Measurements from ENCODE around the gene DAP3.
"Not testable (repeated sequence)": the region's sequence is repeated elsewhere in the genome, so short reads cannot be mapped to it uniquely, and the experiment has no call there.

Gene DAP3

DNA sequence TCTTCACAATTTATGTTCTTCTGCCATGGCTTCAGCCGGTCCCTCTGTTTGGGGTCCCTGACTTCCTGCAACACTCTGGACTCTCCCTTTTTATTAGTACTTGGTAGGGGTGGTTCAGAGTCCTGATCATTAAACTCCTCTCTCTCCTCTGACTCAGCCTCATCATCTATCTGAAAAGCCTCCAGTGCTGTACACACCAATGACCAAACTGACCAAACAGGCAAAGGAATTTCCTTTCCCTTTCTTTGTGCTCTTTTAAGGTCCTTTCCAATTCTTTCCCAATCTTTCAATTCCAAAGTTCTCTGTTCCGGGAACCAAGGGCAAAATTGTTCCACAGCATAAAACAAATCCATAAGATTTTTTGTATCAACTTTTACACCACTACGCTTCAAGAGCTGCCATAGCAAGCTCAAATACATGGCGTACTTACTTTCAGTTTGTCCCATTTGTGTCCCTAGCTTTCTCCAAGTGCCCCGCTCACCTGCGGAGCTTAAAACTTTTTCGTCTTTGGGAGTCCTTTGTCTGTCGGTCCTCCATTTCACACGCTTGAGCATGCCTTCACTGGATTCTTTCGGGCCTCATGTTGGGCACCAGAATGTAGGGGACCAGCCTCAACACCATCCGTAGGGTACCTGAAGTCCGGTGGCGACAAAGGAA lies 9.6 kb downstream of the DAP3 start:
- no peak overlapping the region for H3K4me3 ChIP-seq (ENCODE audit: low read depth, low read length)
- H3K4me1 ChIP-seq (ENCODE audit: control insufficient read depth, insufficient read depth, low read length, unreplicated experiment), result peaks cover 11% of the 10 kb centered on the region
- H3K27ac ChIP-seq (ENCODE audit: low read depth, low read length), result peak overlapping the region; percentile 31; the same call in 1 of the 2 replicates
- peaks cover 9% of the 10 kb centered on the region for H3K36me3 ChIP-seq (ENCODE audit: insufficient read depth, low read length)
- H3K27me3 ChIP-seq (ENCODE audit: insufficient read depth, low read length), result no peaks in the 10 kb centered on the region
- H2AFZ ChIP-seq (ENCODE audit: low read length, unreplicated experiment), result no peak overlapping the region
- peaks cover 70% of the 10 kb centered on the region for H3K79me2 ChIP-seq (ENCODE audit: control insufficient read depth, insufficient read depth, low read length, unreplicated experiment)

DNA sequence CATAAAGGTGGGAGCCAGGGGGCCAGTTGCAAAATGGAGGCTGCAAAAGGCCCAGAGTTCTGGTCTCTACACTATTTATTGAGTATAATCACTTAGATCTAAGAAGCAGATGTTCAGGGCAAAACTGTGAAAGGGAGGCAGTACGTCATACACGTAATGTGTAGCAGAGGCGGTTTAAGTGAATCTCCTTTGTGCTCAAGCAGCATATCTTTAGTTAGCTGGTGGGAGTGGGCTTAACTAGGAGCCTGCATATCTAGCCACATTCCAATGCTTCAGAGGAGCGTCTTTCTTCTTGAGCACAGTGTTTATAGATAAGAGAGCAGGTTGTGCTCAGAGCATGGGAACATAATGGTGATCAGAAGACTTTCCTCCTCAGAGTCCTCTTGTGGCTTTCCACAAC lies 10.2 kb downstream of the DAP3 start:
- Histone ChIP-seq H3K4me1 (ENCODE audit: control insufficient read depth, insufficient read depth, low read length, unreplicated experiment) (peaks cover 11% of the 10 kb centered on the region), H3K79me2 (ENCODE audit: control insufficient read depth, insufficient read depth, low read length, unreplicated experiment) (peaks cover 70% of the 10 kb centered on the region)
- H3K36me3 ChIP-seq (ENCODE audit: insufficient read depth, low read length); H3K27ac ChIP-seq (ENCODE audit: low read depth, low read length); H2AFZ ChIP-seq (ENCODE audit: low read length, unreplicated experiment); H3K27me3 ChIP-seq (ENCODE audit: insufficient read depth, low read length); H3K4me3 ChIP-seq (ENCODE audit: low read depth, low read length): not testable (repeated sequence)

DNA sequence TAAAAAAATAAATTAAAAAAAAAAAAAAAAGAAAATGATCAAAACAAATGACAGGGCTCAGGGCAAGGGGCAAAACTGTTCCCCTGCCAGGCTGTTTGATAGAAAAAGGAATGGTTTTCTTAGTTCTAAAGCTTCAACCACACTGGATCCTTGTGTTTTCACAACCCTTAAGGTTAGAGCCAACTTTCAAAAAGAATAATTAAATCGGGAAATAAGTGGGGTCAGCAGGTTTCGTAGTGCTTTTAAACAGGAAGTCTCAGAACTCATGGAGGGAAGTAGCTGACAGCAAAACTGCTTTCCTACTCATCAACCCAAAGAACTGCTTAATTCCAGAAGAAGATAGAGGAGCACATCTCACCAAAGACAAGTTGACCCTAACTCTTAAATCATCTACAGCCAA lies 12.8 kb downstream of the DAP3 start:
- H2AFZ ChIP-seq (ENCODE audit: low read length, unreplicated experiment); H3K4me3 ChIP-seq (ENCODE audit: low read depth, low read length); H3K27ac ChIP-seq (ENCODE audit: low read depth, low read length); H3K27me3 ChIP-seq (ENCODE audit: insufficient read depth, low read length); H3K36me3 ChIP-seq (ENCODE audit: insufficient read depth, low read length): not testable (repeated sequence)
- Histone ChIP-seq H3K79me2 (ENCODE audit: control insufficient read depth, insufficient read depth, low read length, unreplicated experiment) (peaks cover 63% of the 10 kb centered on the region), H3K4me1 (ENCODE audit: control insufficient read depth, insufficient read depth, low read length, unreplicated experiment) (peaks cover 19% of the 10 kb centered on the region)

DNA sequence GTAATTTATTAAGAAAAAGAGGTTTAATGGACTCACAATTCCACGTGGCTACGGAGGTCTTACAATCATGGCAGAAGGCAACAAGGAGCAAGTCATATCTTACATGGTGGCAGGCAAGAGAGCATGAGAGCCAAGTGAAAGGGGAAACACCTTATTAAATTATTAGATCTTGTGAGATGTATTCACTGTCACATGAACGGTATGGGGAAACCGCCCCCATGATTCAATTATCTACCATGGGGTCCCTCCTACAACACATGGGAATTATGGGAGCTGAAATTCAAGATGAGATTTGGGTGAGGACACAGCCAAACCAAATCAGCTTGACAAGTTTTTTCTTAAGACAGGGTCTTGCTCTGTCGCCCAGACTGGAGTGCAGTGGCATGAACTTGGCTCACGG lies 14.3 kb downstream of the DAP3 start:
- no peaks in the 10 kb centered on the region for H3K36me3 ChIP-seq (ENCODE audit: insufficient read depth, low read length)
- H3K27me3 ChIP-seq (ENCODE audit: insufficient read depth, low read length), result no peaks in the 10 kb centered on the region
- H2AFZ ChIP-seq (ENCODE audit: low read length, unreplicated experiment), result no peak overlapping the region
- H3K4me3 ChIP-seq (ENCODE audit: low read depth, low read length), result no peak overlapping the region
- peaks cover 65% of the 10 kb centered on the region for H3K79me2 ChIP-seq (ENCODE audit: control insufficient read depth, insufficient read depth, low read length, unreplicated experiment)
- H3K4me1 ChIP-seq (ENCODE audit: control insufficient read depth, insufficient read depth, low read length, unreplicated experiment), result peaks cover 14% of the 10 kb centered on the region
- no peak overlapping the region for H3K27ac ChIP-seq (ENCODE audit: low read depth, low read length)

DNA sequence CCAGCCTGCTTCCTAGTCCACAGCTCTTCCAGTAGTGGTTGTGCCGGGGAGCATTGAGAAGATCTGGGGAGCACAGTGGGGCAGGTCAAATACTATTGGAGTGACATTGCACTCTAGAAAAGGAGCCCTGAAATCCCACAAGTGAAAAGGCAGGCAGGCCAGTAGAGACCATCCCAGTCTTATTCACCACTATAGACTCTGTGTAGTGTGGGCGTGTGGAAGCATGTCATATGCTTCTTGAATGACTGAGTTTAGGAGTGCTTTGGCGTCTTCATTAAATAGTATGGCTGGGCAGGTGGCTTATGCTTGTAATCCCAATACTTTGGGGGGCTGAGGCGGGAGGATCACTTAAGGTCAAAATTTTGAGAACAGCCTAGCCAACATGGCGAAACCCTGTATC lies 15.5 kb downstream of the DAP3 start:
- not testable (repeated sequence) for H3K36me3 ChIP-seq (ENCODE audit: insufficient read depth, low read length); H3K27ac ChIP-seq (ENCODE audit: low read depth, low read length); H3K27me3 ChIP-seq (ENCODE audit: insufficient read depth, low read length); H2AFZ ChIP-seq (ENCODE audit: low read length, unreplicated experiment); H3K4me1 ChIP-seq (ENCODE audit: control insufficient read depth, insufficient read depth, low read length, unreplicated experiment); H3K4me3 ChIP-seq (ENCODE audit: low read depth, low read length)
- H3K79me2 ChIP-seq (ENCODE audit: control insufficient read depth, insufficient read depth, low read length, unreplicated experiment), result peaks cover 60% of the 10 kb centered on the region

DNA sequence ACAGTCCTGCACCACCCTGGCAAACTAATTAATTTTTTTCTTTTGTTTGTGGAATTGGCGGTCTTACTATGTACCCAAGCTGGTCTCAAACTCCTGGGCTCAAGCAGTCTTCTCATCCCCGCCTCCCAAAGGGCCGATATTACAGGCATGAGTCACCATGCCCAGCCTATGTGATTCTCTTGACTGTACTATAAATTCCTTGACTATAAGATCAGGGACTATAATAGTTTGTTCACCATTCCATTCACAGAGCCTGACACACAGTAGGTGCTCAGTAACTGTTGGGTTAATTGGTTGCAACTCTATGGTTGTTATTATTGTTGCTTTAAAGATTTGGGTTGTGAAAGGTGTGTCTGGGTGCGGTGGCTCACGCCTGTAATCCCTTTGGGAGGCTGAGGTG lies 17.2 kb downstream of the DAP3 start:
- no peak overlapping the region for H2AFZ ChIP-seq (ENCODE audit: low read length, unreplicated experiment)
- peaks cover 50% of the 10 kb centered on the region for H3K79me2 ChIP-seq (ENCODE audit: control insufficient read depth, insufficient read depth, low read length, unreplicated experiment)
- H3K27ac ChIP-seq (ENCODE audit: low read depth, low read length), result no peak overlapping the region
- peaks cover 8% of the 10 kb centered on the region for H3K36me3 ChIP-seq (ENCODE audit: insufficient read depth, low read length)
- no peak overlapping the region for H3K4me3 ChIP-seq (ENCODE audit: low read depth, low read length)
- peaks cover 8% of the 10 kb centered on the region for H3K4me1 ChIP-seq (ENCODE audit: control insufficient read depth, insufficient read depth, low read length, unreplicated experiment)
- H3K27me3 ChIP-seq (ENCODE audit: insufficient read depth, low read length), result no peaks in the 10 kb centered on the region

DNA sequence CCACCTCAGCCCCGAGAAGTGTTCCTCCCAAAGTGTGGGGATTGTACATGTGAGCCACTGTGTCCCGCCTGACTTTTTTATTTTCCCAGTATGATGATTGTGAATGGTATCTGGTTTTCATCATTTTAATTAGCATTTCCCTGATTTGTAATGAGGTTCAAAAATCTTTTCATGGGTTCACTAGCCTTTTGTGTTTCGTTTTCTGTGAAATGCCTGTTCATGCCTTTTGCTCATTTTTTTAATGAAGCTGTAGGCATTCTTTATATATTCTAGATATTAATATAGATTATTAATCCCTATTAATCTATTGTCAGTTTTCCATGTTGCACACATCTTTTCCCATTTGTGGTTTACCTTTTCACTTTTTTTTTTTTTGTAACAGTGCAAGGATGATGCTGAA lies 20.5 kb downstream of the DAP3 start:
- Histone ChIP-seq H3K79me2 (ENCODE audit: control insufficient read depth, insufficient read depth, low read length, unreplicated experiment) (peaks cover 38% of the 10 kb centered on the region), H3K27ac (ENCODE audit: low read depth, low read length) (no peak overlapping the region), H3K27me3 (ENCODE audit: insufficient read depth, low read length) (no peaks in the 10 kb centered on the region), H3K4me3 (ENCODE audit: low read depth, low read length) (no peak overlapping the region), H2AFZ (ENCODE audit: low read length, unreplicated experiment) (no peak overlapping the region), H3K4me1 (ENCODE audit: control insufficient read depth, insufficient read depth, low read length, unreplicated experiment) (peaks cover 8% of the 10 kb centered on the region), H3K36me3 (ENCODE audit: insufficient read depth, low read length) (peaks cover 8% of the 10 kb centered on the region)

DNA sequence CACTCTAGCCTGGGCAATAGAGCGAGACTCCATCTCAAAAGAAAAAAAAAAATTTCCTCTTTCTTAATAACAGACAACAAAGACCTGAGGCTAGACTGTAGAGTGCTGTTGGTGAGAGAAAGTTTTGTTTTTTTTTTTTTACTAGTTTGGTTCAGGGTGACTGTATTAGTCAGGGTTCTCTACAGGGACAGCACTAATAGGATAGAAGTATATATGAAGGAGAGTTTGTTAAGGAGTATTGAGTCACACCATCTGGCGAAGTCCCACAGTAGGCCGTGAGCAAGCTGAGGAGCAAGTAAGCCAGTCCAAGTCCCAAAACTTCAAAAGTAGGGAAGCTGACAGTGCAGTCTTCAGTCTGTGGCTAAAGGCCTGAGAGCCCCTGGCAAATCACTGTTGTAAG lies 22.6 kb downstream of the DAP3 start:
- not testable (repeated sequence) for H3K4me3 ChIP-seq (ENCODE audit: low read depth, low read length); H2AFZ ChIP-seq (ENCODE audit: low read length, unreplicated experiment); H3K4me1 ChIP-seq (ENCODE audit: control insufficient read depth, insufficient read depth, low read length, unreplicated experiment); H3K27me3 ChIP-seq (ENCODE audit: insufficient read depth, low read length); H3K36me3 ChIP-seq (ENCODE audit: insufficient read depth, low read length); H3K27ac ChIP-seq (ENCODE audit: low read depth, low read length)
- H3K79me2 ChIP-seq (ENCODE audit: control insufficient read depth, insufficient read depth, low read length, unreplicated experiment), result peaks cover 21% of the 10 kb centered on the region

DNA sequence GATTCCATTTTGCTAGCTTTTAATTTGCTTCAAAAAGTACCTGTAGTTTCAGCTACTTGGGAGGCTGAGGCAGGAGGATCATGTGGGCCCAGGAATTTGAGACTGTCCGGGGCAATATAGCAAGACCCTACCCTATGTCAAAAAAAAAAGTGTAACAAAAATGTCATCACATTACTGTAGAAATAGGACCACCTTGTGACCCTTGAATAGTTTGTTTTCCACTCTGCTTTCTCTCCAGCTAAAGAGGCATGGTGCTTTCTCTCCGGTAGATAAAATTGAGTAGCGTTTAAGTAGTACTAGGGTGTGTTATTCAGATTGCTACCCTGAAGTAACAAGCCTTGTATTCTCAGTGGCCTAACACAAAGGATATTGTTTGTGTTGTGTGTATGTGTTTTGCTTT lies 23.7 kb downstream of the DAP3 start:
- not testable (repeated sequence) for H3K27ac ChIP-seq (ENCODE audit: low read depth, low read length)
- Histone ChIP-seq H3K36me3 (ENCODE audit: insufficient read depth, low read length) (peaks cover 15% of the 10 kb centered on the region), H3K79me2 (ENCODE audit: control insufficient read depth, insufficient read depth, low read length, unreplicated experiment) (peaks cover 13% of the 10 kb centered on the region)

DNA sequence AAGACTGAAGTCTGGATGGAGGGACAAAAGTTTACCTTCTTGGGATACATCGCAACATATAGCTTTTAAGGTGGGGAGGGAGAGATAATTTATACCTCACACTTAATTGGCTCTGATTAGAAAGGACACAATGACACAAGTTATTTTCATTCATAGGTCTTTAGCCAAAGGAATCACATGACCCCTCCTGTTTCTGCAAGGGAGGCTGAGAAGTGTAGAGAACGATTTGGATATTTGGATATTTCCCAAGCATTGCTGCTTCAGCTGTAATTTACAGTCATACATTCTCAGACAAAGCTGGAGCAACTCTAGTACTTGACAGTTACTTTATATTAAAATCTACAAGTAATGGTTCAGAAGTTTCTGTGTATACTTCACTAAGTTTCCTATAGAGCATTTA lies 24.2 kb downstream of the DAP3 start:
- Histone ChIP-seq H3K36me3 (ENCODE audit: insufficient read depth, low read length) (peaks cover 15% of the 10 kb centered on the region), H3K79me2 (ENCODE audit: control insufficient read depth, insufficient read depth, low read length, unreplicated experiment) (peaks cover 8% of the 10 kb centered on the region), H3K4me3 (ENCODE audit: low read depth, low read length) (no peak overlapping the region), H3K4me1 (ENCODE audit: control insufficient read depth, insufficient read depth, low read length, unreplicated experiment) (no peaks in the 10 kb centered on the region), H3K27me3 (ENCODE audit: insufficient read depth, low read length) (no peaks in the 10 kb centered on the region), H2AFZ (ENCODE audit: low read length, unreplicated experiment) (no peak overlapping the region), H3K27ac (ENCODE audit: low read depth, low read length) (no peak overlapping the region)

More for the DNA sequence above, 23.7 kb downstream of the DAP3 start:
- not testable (repeated sequence) for H3K4me3 ChIP-seq (ENCODE audit: low read depth, low read length); H3K27me3 ChIP-seq (ENCODE audit: insufficient read depth, low read length); H2AFZ ChIP-seq (ENCODE audit: low read length, unreplicated experiment); H3K4me1 ChIP-seq (ENCODE audit: control insufficient read depth, insufficient read depth, low read length, unreplicated experiment)

DNA sequence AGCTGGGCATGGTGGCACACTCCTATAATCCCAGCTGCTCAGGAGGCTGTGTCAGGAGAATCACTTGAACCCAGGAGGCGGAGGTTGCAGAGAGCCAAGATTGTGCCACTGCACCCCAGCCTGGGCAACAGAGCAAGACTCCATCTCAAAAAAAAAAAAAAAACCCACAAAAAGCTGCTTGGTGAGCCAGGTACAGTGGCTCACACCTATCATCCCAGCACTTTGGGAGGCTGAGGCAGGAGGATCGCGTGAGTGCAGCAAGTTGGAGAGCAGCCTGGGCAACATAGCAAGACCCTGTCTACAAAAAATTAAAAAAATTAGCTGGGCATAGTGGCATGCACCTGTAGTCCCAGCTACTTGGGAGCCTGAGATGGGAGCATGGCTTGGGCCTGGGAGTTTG lies 26.2 kb downstream of the DAP3 start:
- not testable (repeated sequence) for H3K79me2 ChIP-seq (ENCODE audit: control insufficient read depth, insufficient read depth, low read length, unreplicated experiment); H3K36me3 ChIP-seq (ENCODE audit: insufficient read depth, low read length); H3K4me3 ChIP-seq (ENCODE audit: low read depth, low read length); H3K4me1 ChIP-seq (ENCODE audit: control insufficient read depth, insufficient read depth, low read length, unreplicated experiment); H2AFZ ChIP-seq (ENCODE audit: low read length, unreplicated experiment); H3K27me3 ChIP-seq (ENCODE audit: insufficient read depth, low read length); H3K27ac ChIP-seq (ENCODE audit: low read depth, low read length)
